ENCODE measurements around the gene CDC45. TPM values are rescaled to one million over a fixed set of nuclear protein-coding genes. Genes with fewer than 3 reads are reported as not detected.

The CDC45 gene
- total RNA-seq, 2 donors from 2014 or later, result 0.99 TPM; not detected in 1

DNA sequence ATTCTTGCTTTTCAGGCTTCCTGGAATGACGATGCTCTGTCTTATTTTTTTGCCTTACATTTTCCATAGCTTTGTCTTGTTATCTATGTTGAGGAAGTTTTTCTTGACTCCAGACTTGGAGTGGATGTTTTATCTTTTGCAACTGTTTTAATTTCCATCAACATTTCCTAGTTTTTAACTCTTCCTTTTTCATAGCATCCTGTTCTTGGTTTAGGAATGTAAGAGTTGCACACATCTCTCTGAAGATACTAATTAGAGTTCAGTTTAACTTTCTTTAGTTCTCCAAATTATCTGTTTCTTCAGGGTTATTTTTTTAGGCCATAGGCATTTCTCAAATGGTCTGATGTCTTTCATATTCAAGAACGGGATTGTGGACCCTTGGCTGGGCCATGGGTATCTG lies 34.1 kb downstream of the CDC45 start:
- Histone ChIP-seq H3K36me3 (no peaks in the 10 kb centered on the region), H3K27me3 (replicated peaks; ENCODE audit: insufficient read depth) (no peaks in the 10 kb centered on the region), H3K4me1 (ENCODE audit: control insufficient read depth in 1 of 2, low read depth in 2 of 2) (no peaks in the 10 kb centered on the region), H3K4me3 (no peak overlapping the region), H3K9me3 (no peaks in the 10 kb centered on the region), H3K27ac (no peak overlapping the region)
- TF ChIP-seq, protein P1, sequence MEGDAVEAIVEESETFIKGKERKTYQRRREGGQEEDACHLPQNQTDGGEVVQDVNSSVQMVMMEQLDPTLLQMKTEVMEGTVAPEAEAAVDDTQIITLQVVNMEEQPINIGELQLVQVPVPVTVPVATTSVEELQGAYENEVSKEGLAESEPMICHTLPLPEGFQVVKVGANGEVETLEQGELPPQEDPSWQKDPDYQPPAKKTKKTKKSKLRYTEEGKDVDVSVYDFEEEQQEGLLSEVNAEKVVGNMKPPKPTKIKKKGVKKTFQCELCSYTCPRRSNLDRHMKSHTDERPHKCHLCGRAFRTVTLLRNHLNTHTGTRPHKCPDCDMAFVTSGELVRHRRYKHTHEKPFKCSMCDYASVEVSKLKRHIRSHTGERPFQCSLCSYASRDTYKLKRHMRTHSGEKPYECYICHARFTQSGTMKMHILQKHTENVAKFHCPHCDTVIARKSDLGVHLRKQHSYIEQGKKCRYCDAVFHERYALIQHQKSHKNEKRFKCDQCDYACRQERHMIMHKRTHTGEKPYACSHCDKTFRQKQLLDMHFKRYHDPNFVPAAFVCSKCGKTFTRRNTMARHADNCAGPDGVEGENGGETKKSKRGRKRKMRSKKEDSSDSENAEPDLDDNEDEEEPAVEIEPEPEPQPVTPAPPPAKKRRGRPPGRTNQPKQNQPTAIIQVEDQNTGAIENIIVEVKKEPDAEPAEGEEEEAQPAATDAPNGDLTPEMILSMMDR (IDR thresholded peaks at IDR 0.05), result no peak
- ATAC-seq (ENCODE audit: insufficient number of reproducible peaks, low FRiP score, low read depth), result no peak
- DNase-seq (ENCODE audit: low spot score), result no peak

GRCh38 chr22:19514831-19515565 lies 35.3 kb downstream of the CDC45 start:
- ATAC-seq (ENCODE audit: insufficient number of reproducible peaks, low FRiP score, low read depth) (no peak), DNase-seq (ENCODE audit: low spot score) (no peak)
- Histone ChIP-seq H3K27ac (no peak overlapping the region), H3K4me3 (no peak overlapping the region), H3K9me3 (no peaks in the 10 kb centered on the region), H3K36me3 (no peaks in the 10 kb centered on the region), H3K4me1 (ENCODE audit: control insufficient read depth in 1 of 2, low read depth in 2 of 2) (no peaks in the 10 kb centered on the region), H3K27me3 (replicated peaks; ENCODE audit: insufficient read depth) (no peaks in the 10 kb centered on the region)
- TF ChIP-seq, protein P1 (IDR thresholded peaks at IDR 0.05), result no peak

DNA sequence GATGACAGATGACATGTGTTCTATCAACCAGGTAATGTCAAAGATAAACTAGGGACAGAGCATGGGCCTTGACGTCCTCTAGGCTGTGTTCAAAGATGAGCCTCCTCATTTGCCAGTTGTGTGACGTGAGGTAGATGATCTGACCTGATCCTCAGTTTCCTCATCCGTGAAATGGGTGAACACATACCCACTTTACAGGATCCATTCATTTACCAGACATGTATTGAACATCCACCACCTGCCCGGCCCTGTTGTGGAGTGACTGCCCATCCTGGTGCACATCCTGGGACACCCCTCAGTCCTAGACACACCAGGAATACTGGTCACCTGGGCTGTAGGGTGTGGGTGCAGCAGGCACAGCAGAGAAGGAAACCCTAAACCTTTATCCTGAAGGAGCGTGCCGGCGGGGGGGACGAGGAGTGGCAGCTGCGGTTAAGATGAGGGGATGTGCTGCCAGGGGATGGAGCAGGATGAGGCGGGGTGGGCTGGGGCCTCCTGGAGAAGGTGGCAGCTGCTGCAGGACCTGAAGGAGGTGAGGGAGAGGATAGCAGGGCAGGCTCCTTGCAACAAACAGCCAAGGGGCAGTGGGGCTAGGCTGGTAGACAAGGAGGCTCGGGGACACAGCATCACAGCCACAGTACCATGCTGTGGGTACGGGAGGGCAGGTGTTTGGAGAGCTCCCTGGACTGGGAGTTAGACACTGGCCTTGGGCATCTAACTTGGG lies 36.1 kb downstream of the CDC45 start:
- H3K4me3 ChIP-seq, result no peak overlapping the region
- H3K27me3 ChIP-seq (replicated peaks; ENCODE audit: insufficient read depth), result no peaks in the 10 kb centered on the region
- H3K4me1 ChIP-seq (ENCODE audit: control insufficient read depth in 1 of 2, low read depth in 2 of 2), result no peaks in the 10 kb centered on the region
- H3K36me3 ChIP-seq, result no peaks in the 10 kb centered on the region
- TF ChIP-seq, protein P1 (IDR thresholded peaks at IDR 0.05), result no peak
- ATAC-seq (ENCODE audit: insufficient number of reproducible peaks, low FRiP score, low read depth), result no peak
- no peaks in the 10 kb centered on the region for H3K9me3 ChIP-seq
- no peak for DNase-seq (ENCODE audit: low spot score)
- no peak overlapping the region for H3K27ac ChIP-seq

DNA sequence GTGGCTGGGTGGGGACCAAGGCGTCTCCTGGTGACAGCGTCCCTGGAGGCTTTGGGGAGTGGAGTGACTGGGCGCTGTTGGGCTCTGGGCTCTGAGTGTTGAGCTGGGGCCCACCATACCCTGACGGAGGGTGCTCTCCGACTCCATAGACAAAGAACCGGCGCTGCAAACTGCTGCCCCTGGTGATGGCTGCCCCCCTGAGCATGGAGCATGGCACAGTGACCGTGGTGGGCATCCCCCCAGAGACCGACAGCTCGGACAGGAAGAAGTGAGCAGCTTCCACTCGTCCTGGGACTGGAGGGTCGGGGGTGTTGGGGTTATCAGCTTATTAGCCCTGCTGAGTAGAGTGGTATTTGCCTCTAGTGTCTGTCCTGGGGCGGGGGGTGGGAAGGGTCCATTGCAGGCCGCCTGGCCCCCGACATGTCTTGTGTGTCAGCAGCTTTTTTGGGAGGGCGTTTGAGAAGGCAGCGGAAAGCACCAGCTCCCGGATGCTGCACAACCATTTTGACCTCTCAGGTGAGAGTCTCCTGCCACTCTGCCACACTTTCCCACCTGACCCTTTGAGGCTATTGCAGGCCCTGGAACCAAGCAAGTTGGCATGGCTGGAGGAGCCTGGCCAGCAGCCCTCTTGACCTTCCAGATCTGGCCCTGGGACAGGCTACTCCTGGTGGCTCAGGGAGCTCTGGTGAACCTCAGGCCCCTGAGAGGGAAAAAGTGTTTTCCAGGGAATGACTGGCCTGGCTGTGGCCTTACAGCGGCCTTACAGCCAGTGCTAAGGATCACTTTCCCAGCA lies 36.9 kb downstream of the CDC45 start:
- no peak for DNase-seq (ENCODE audit: low spot score)
- Histone ChIP-seq H3K27me3 (replicated peaks; ENCODE audit: insufficient read depth) (no peaks in the 10 kb centered on the region), H3K36me3 (no peaks in the 10 kb centered on the region), H3K4me1 (ENCODE audit: control insufficient read depth in 1 of 2, low read depth in 2 of 2) (no peaks in the 10 kb centered on the region), H3K4me3 (no peak overlapping the region), H3K27ac (no peak overlapping the region), H3K9me3 (no peaks in the 10 kb centered on the region)
- TF ChIP-seq, protein P1 (IDR thresholded peaks at IDR 0.05), result no peak
- ATAC-seq (ENCODE audit: insufficient number of reproducible peaks, low FRiP score, low read depth), result no peak

GRCh38 chr22:19517171-19517500 lies 37.4 kb downstream of the CDC45 start:
- Histone ChIP-seq H3K27ac (no peak overlapping the region), H3K4me1 (ENCODE audit: control insufficient read depth in 1 of 2, low read depth in 2 of 2) (no peaks in the 10 kb centered on the region), H3K4me3 (no peak overlapping the region), H3K36me3 (no peaks in the 10 kb centered on the region), H3K9me3 (no peaks in the 10 kb centered on the region), H3K27me3 (replicated peaks; ENCODE audit: insufficient read depth) (no peaks in the 10 kb centered on the region)
- TF ChIP-seq, protein P1 (IDR thresholded peaks at IDR 0.05), result no peak
- no peak for DNase-seq (ENCODE audit: low spot score)
- ATAC-seq (ENCODE audit: insufficient number of reproducible peaks, low FRiP score, low read depth), result no peak
